Tibial nerve (tissue), 4 donors: ENCODE data around the gene ENTR1. TPM values are rescaled to one million over a fixed set of nuclear protein-coding genes. Genes with fewer than 3 reads are reported as not detected.

Source experiments
- DNase-seq, 2 donors: peaks; one replicate each; pipeline ENCODE4 v3.0.0-alpha.2; 2019; ENCODE audit warnings: low spot score in 2 of 2
- H3K27ac ChIP-seq, 4 donors: fragments of 200-600 bp; sonication (generic) in 3 of 4; one replicate each; pipeline ENCODE4 v1.5.1; 2017 to 2019; ENCODE audit warnings: mild to moderate bottlenecking in 1 of 4
- H3K27me3 ChIP-seq, 2 donors: fragments of 200-600 bp; sonication (generic) in 1 of 2; one replicate each; pipeline versions ENCODE4 v1.5.1 to v1.6.0; 2017 to 2019
- H3K36me3 ChIP-seq, 3 donors: fragments of 200-600 bp; sonication (generic); one replicate each; pipeline ENCODE4 v1.5.1; 2018 to 2019
- H3K4me1 ChIP-seq, 4 donors: fragments of 200-600 bp; sonication (generic) in 3 of 4; one replicate each; pipeline ENCODE4 v1.5.1; 2017 to 2019
- H3K4me3 ChIP-seq, 4 donors: fragments of 200-600 bp; sonication (generic) in 3 of 4; one replicate each; pipeline ENCODE4 v1.5.1; 2017 to 2019; ENCODE audit warnings: mild to moderate bottlenecking in 1 of 4, moderate library complexity in 1 of 4
- H3K9me3 ChIP-seq, 4 donors: fragments of 200-600 bp; sonication (generic) in 3 of 4; one replicate each; pipeline ENCODE4 v1.5.1; 2017 to 2019
- EP300 ChIP-seq, 2 donors: sonication (generic); formaldehyde crosslinking; IDR thresholded peaks; one replicate each; pipeline ENCODE4 v1.6.1; 2017; ENCODE audit warnings: antibody characterized with exemption in 2 of 2, mild to moderate bottlenecking in 1 of 2
- POLR2A ChIP-seq, 2 donors: fragments of 450-650 bp; IDR thresholded peaks; one replicate each; pipeline ENCODE4 v1.6.1; 2017; ENCODE audit warnings: antibody characterized with exemption in 2 of 2, mild to moderate bottlenecking in 2 of 2, moderate library complexity in 2 of 2
- WGBS, 2 donors: methylation state at CpG; one replicate each; pipeline ENCODE4 v1.1.5; 2018; 5-methylcytosine and 5-hydroxymethylcytosine counted together
- total RNA-seq, 4 donors: library from RNA; depleted of rRNA; stranded (reverse); fragments of >200 nt; gene quantifications; one replicate each; pipeline ENCODE4 v1.1.0, GENCODE V29; 2016
- TF ChIP-seq, protein P1 (sequence below), 5 experiments: fragments of 200-600 bp in 3 of 5; fragments of 450-650 bp in 2 of 5; sonication (generic) in 3 of 5; IDR thresholded peaks; one replicate each; pipeline ENCODE4 v1.5.1; 2016 to 2019; ENCODE audit warnings: antibody characterized with exemption in 5 of 5, mild to moderate bottlenecking in 3 of 5, moderate library complexity in 2 of 5

ENTR1 gene
- total RNA-seq, 4 donors from 2014 or later, result 52.6 to 101 (median 70.9) TPM

DNA sequence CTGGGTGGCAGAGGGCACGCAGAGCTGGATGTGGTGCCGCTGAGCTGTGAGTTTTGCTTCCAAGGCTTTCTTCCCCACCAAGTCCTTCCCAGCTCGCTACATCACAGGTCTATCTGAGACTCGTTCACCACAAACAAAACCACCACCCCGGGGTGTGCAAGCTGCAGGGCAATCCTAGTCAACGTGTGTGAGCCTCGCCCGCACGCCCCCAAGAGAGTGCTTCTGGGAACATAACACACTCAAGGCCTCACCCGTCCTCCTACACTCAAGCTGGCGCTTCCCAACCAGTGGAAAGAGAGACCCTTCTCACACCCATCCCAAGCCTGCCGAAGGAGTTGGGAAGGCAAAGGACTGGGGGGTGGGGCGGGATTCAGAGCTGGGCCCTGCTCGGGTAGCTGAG is 21.0 kb downstream of the ENTR1 start:
- Histone ChIP-seq H3K4me3 (no peak overlapping the region), H3K4me1 (peaks cover 0 to 16% (median 0%) of the 10 kb centered on the region in 4 donors), H3K27me3 (no peaks in the 10 kb centered on the region), H3K9me3 (no peaks in the 10 kb centered on the region), H3K36me3 (peaks cover 2 to 95% (median 3%) of the 10 kb centered on the region in 3 donors), H3K27ac (no peak overlapping the region)
- 84 to 86% methylated on average over 14 of the region's 14 CpGs for WGBS, 2 donors
- no peak for TF ChIP-seq POLR2A (IDR thresholded peaks at IDR 0.05)
- TF ChIP-seq, protein P1, sequence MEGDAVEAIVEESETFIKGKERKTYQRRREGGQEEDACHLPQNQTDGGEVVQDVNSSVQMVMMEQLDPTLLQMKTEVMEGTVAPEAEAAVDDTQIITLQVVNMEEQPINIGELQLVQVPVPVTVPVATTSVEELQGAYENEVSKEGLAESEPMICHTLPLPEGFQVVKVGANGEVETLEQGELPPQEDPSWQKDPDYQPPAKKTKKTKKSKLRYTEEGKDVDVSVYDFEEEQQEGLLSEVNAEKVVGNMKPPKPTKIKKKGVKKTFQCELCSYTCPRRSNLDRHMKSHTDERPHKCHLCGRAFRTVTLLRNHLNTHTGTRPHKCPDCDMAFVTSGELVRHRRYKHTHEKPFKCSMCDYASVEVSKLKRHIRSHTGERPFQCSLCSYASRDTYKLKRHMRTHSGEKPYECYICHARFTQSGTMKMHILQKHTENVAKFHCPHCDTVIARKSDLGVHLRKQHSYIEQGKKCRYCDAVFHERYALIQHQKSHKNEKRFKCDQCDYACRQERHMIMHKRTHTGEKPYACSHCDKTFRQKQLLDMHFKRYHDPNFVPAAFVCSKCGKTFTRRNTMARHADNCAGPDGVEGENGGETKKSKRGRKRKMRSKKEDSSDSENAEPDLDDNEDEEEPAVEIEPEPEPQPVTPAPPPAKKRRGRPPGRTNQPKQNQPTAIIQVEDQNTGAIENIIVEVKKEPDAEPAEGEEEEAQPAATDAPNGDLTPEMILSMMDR (IDR thresholded peaks at IDR 0.05), result no peak
- TF ChIP-seq EP300 (IDR thresholded peaks at IDR 0.05), result no peak
- no peak for DNase-seq

DNA sequence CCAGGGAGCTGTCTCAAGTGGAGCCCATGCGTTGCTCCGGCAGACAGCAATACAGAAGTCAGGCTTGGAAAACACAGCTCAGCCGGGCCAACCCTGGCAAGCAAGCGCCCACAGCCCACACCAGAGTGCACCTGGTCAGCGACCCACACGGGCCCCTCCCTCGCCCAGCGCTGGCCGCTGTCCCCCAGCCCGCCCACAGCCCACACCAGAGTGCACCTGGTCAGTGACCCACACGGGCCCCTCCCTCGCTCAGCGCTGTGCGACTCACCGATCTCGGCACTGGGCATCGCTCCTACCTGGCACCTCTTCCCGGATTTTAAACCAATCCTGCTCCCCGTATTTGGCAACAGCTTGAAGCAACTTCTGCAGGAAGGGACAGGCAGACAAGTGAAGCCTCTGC is 23.2 kb downstream of the ENTR1 start:
- TF ChIP-seq, protein P1 (IDR thresholded peaks at IDR 0.05), result no peak
- no peak for TF ChIP-seq POLR2A (IDR thresholded peaks at IDR 0.05)
- TF ChIP-seq EP300 (IDR thresholded peaks at IDR 0.05), result no peak
- WGBS, 2 donors, result 93 to 95% methylated on average over 18 to 19 of the region's 19 CpGs
- Histone ChIP-seq H3K27ac (no peak overlapping the region), H3K9me3 (no peaks in the 10 kb centered on the region), H3K36me3 (peaks cover 2 to 95% (median 8%) of the 10 kb centered on the region in 3 donors), H3K27me3 (no peaks in the 10 kb centered on the region), H3K4me1 (peaks cover 0 to 2% (median 0%) of the 10 kb centered on the region in 4 donors), H3K4me3 (no peak overlapping the region)
- no peak for DNase-seq

DNA sequence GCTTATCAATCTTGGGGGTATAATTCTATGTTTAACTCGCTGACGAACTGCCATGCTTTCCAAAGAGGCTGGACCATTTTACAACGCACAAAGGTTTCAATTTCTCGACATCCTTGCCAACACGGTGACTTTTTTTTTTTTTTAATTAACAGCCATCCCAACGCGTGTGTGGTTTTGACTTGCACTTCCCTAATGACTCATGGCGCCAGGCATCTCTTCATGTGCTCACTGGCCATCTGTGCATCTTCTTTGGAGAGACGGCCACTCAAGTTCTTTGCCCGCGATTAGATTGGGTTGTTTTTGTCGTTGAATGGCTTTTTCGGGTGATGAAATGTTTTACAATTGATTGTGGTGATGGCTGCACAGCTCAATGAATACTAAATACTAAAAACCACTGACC is 24.4 kb downstream of the ENTR1 start:
- H3K27ac ChIP-seq, result no peak overlapping the region
- 91 to 93% methylated on average over 13 of the region's 13 CpGs for WGBS, 2 donors
- no peaks in the 10 kb centered on the region for H3K4me1 ChIP-seq
- H3K9me3 ChIP-seq, result no peaks in the 10 kb centered on the region
- H3K27me3 ChIP-seq, result no peaks in the 10 kb centered on the region
- H3K36me3 ChIP-seq, result peaks cover 2 to 95% (median 8%) of the 10 kb centered on the region in 3 donors
- TF ChIP-seq POLR2A (IDR thresholded peaks at IDR 0.05) (no peak), EP300 (IDR thresholded peaks at IDR 0.05) (no peak)
- TF ChIP-seq, protein P1 (IDR thresholded peaks at IDR 0.05), result no peak
- DNase-seq, result no peak
- no peak overlapping the region for H3K4me3 ChIP-seq

DNA sequence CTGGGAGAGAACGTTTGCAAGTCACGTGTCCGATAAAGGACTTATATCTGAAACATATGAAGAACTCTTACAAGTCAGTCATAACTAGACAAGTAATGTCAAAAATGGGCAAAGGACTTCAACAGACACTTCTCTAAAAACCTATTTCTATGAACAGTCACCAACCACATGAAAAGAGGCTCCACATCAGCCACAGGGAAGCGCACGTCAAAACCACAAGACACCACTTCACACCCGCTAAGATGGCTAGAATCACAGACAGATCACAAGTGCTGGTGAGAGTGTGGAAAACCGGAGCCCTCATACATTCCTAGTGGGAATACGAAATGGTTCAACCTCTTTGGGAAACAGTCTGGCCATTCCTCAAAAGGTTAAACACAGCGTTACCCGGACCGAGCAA is 25.4 kb downstream of the ENTR1 start:
- 87 to 89% methylated on average over 11 of the region's 11 CpGs for WGBS, 2 donors
- H3K27ac ChIP-seq, result no peak overlapping the region
- TF ChIP-seq, protein P1 (IDR thresholded peaks at IDR 0.05), result no peak
- TF ChIP-seq POLR2A (IDR thresholded peaks at IDR 0.05) (no peak), EP300 (IDR thresholded peaks at IDR 0.05) (no peak)
- peaks cover 2 to 100% (median 8%) of the 10 kb centered on the region in 3 donors for H3K36me3 ChIP-seq
- DNase-seq, result no peak
- no peaks in the 10 kb centered on the region for H3K9me3 ChIP-seq
- H3K4me3 ChIP-seq, result no peak overlapping the region
- no peaks in the 10 kb centered on the region for H3K4me1 ChIP-seq
- no peaks in the 10 kb centered on the region for H3K27me3 ChIP-seq

DNA sequence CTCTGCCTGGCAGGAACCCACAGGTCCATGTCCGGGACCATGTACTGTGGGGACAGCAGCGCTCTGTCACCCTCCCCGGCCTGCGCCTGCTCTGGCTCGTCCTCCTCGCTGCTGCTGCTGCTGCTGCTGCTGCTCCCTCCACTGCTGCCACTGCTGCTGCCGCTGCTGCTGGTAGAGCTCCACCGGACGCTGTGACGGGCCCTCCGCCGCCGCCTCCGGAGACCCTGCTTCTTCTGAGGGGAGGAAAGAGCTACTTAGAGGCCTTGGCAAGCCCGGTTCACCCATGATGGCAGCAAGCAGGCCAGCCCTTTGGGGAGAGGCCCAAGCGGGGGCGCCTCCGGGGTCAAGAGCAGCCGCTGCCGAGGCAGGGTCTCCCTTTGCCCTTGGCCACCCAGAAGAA is 27.0 kb downstream of the ENTR1 start:
- TF ChIP-seq EP300 (IDR thresholded peaks at IDR 0.05) (no peak), POLR2A (IDR thresholded peaks at IDR 0.05) (no peak)
- TF ChIP-seq, protein P1 (IDR thresholded peaks at IDR 0.05), result no peak
- H3K4me1 ChIP-seq, result no peaks in the 10 kb centered on the region
- no peaks in the 10 kb centered on the region for H3K27me3 ChIP-seq
- peaks cover 0 to 100% (median 8%) of the 10 kb centered on the region in 3 donors for H3K36me3 ChIP-seq
- no peaks in the 10 kb centered on the region for H3K9me3 ChIP-seq
- H3K27ac ChIP-seq, result no peak overlapping the region
- WGBS, 2 donors, result 93 to 95% methylated on average over 18 to 20 of the region's 20 CpGs
- no peak overlapping the region for H3K4me3 ChIP-seq
- no peak for DNase-seq
